ENCODE results near the gene SEMA5A.

The SEMA5A gene

DNA sequence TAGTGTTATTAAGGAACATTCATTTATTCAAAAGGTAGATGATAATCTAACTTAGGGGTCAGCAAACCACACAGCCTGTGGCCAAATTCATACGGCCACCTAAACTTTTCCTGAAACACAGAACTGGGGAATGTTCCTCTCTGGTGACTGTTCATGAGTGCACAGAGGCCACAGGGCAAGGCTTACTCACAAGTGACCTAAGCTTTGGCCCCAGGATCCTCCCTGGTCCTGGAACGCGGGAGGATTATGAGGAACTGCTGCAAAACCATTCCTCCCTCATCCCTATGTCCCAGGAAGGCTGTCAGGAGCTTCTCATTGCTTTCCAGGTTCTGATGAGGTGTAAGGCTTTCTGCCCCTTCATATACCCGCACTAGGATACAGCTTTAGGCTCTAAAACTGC is 397.6 kb downstream of the SEMA5A start:
- Histone ChIP-seq H3K9ac (ENCODE audit: low read length) (no peak overlapping the region), H3K27me3 (ENCODE audit: control insufficient read depth, insufficient read depth, low read length) (no peaks in the 10 kb centered on the region), H3K4me1 (ENCODE audit: control insufficient read depth, insufficient read depth, low read length) (peaks cover 6% of the 10 kb centered on the region), H3K4me3 (ENCODE audit: low read length) (no peak overlapping the region), H3K27ac (ENCODE audit: low read depth, low read length) (no peak overlapping the region), H3K36me3 (ENCODE audit: control insufficient read depth, insufficient read depth, low read length) (no peaks in the 10 kb centered on the region)

DNA sequence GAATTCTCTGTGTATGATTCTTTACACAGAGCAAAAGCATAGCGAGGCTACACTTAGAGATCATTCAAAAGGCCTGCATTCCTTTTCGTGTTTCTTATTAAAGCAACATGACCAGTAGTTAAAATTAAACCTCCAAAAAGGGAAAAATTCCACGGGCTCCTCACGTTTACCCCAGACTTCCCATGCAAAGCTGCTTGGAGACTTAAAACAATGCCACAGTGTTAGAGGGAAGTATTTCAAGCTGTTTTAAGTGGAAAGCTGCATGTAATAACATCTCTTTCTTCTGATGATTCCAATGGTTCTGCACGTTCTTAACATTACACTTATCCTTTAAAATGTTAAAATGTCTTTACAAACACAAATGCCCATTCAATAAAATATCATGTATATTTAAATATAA is 405.2 kb downstream of the SEMA5A start:
- Histone ChIP-seq H3K27me3 (ENCODE audit: control insufficient read depth, insufficient read depth, low read length) (no peaks in the 10 kb centered on the region), H3K27ac (ENCODE audit: low read depth, low read length) (no peak overlapping the region), H3K4me1 (ENCODE audit: control insufficient read depth, insufficient read depth, low read length) (no peaks in the 10 kb centered on the region), H3K9ac (ENCODE audit: low read length) (no peak overlapping the region), H3K4me3 (ENCODE audit: low read length) (no peak overlapping the region), H3K36me3 (ENCODE audit: control insufficient read depth, insufficient read depth, low read length) (no peaks in the 10 kb centered on the region)

DNA sequence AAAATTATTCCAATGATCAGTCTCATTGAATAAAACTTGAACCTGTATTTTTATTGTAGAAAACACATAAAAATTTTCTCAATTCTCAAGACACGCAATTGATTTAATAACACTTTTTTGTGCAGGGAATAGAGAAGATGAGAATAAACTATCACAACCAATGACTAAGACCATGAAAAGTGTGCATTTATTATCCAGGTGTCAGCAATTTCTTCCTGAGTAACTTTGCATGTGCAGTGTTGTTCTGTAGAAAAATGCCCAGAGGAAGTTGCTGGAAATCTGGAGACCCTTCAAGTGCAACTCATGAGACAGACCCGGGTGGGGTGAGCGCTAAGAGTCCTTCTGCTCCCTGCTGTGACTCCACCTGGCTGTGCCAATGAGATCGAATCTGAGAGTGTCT is 405.7 kb downstream of the SEMA5A start:
- no peak overlapping the region for H3K9ac ChIP-seq (ENCODE audit: low read length)
- no peaks in the 10 kb centered on the region for H3K27me3 ChIP-seq (ENCODE audit: control insufficient read depth, insufficient read depth, low read length)
- H3K4me1 ChIP-seq (ENCODE audit: control insufficient read depth, insufficient read depth, low read length), result no peaks in the 10 kb centered on the region
- H3K27ac ChIP-seq (ENCODE audit: low read depth, low read length), result no peak overlapping the region
- no peaks in the 10 kb centered on the region for H3K36me3 ChIP-seq (ENCODE audit: control insufficient read depth, insufficient read depth, low read length)
- no peak overlapping the region for H3K4me3 ChIP-seq (ENCODE audit: low read length)

DNA sequence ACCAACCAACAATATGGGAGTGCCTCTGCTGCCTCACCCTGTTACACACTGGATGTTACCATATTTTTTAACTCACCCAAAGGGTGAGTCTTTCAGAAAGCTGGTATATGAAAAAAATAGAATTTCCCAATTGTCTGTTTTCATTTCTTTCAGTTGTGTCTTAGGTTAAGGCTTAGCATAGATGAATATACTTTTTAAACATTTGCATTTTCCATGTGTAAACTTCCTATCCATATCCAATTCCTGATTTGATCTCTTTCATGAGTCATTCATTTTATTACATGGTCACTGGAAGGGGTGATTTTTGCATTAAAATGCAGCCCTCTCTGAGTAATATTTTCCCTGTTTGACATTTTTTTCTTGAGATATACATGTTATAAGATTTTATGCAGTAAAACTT is 406.5 kb downstream of the SEMA5A start:
- no peak overlapping the region for H3K9ac ChIP-seq (ENCODE audit: low read length)
- H3K4me3 ChIP-seq (ENCODE audit: low read length), result no peak overlapping the region
- H3K4me1 ChIP-seq (ENCODE audit: control insufficient read depth, insufficient read depth, low read length), result no peaks in the 10 kb centered on the region
- no peaks in the 10 kb centered on the region for H3K27me3 ChIP-seq (ENCODE audit: control insufficient read depth, insufficient read depth, low read length)
- no peak overlapping the region for H3K27ac ChIP-seq (ENCODE audit: low read depth, low read length)
- no peaks in the 10 kb centered on the region for H3K36me3 ChIP-seq (ENCODE audit: control insufficient read depth, insufficient read depth, low read length)

DNA sequence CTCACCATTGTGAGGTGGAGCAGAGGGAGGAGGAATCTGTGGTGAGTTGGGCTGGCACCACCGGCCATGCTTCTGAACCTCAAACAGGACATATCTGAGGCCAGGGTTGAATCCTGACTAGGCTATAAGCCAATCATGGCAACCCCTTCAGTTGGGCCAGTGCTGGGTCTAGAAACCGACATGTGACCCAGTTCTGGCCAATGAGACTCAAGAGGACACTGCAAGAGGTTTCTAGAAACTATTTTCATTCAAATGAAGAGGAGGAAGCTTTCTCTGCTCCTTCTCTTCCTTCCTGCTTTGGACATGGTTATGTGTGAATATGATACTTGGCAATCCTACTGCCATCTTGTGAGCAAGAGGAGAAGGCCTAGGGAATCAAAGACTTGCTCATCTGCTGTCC is 417.7 kb downstream of the SEMA5A start:
- Histone ChIP-seq H3K9ac (ENCODE audit: low read length) (no peak overlapping the region), H3K27me3 (ENCODE audit: control insufficient read depth, insufficient read depth, low read length) (no peaks in the 10 kb centered on the region), H3K27ac (ENCODE audit: low read depth, low read length) (no peak overlapping the region), H3K36me3 (ENCODE audit: control insufficient read depth, insufficient read depth, low read length) (no peaks in the 10 kb centered on the region), H3K4me1 (ENCODE audit: control insufficient read depth, insufficient read depth, low read length) (no peaks in the 10 kb centered on the region), H3K4me3 (ENCODE audit: low read length) (no peak overlapping the region)

DNA sequence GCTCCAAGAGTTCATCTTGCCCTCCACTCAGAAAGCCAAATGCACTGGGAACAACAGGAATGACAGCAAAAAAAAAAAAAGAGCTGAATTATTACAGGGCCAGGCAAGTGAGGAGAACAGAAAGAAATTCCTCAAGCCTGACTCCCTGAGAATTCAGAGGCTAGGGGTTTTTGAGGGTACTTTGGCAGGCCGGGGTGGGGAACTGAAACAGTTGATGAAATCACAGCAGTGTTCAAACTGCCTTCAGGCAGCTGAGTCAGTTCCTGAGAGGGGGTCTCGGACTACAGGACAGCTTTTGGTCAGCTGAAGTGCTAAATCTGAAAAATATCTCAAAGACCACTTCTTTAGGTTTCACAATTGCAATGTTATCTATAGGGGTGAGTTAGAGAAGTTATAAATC is 419.4 kb downstream of the SEMA5A start:
- H3K27ac ChIP-seq (ENCODE audit: low read depth, low read length), result no peak overlapping the region
- no peaks in the 10 kb centered on the region for H3K4me1 ChIP-seq (ENCODE audit: control insufficient read depth, insufficient read depth, low read length)
- H3K36me3 ChIP-seq (ENCODE audit: control insufficient read depth, insufficient read depth, low read length), result no peaks in the 10 kb centered on the region
- H3K9ac ChIP-seq (ENCODE audit: low read length), result no peak overlapping the region
- H3K4me3 ChIP-seq (ENCODE audit: low read length), result no peak overlapping the region
- no peaks in the 10 kb centered on the region for H3K27me3 ChIP-seq (ENCODE audit: control insufficient read depth, insufficient read depth, low read length)

DNA sequence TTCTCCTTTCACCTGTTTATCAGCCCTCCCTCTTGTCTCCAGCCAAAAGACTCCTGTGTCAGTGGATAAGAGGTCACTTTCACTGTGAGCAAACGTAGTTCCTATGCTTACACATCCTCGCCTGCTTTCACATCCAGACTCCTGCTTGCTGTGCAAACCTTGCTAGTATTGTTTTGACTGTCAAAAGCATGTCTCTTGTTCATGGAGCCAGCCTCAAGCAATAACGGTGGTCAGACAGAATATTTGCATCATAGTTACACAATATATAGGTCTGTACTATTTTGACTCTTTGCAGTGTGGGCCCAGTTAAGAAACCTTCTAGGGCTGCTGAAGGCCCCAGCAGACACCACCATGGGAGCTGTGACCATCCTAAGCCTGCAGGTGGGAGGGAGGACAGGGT is 420.0 kb downstream of the SEMA5A start:
- H3K4me3 ChIP-seq (ENCODE audit: low read length), result no peak overlapping the region
- H3K36me3 ChIP-seq (ENCODE audit: control insufficient read depth, insufficient read depth, low read length), result no peaks in the 10 kb centered on the region

DNA sequence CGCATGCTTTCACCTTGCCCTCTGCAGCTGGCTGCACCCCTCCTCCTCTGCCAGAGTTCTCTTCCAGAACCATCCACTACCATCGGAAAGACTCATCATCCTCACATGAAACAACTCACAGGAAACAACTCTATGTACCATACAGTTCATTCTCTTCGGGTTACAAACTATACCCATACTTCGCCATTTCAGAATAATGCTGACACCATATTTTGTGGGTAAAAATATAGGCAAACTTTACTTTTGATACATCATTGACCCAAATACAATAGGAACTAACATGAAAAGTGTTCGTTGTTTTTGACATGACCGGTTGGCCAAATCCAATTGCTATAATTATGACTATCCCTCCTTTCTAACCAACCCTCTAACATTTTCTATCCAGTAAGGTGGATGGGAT is 421.0 kb downstream of the SEMA5A start:
- H3K27me3 ChIP-seq (ENCODE audit: control insufficient read depth, insufficient read depth, low read length), result no peaks in the 10 kb centered on the region
- no peak overlapping the region for H3K9ac ChIP-seq (ENCODE audit: low read length)
- no peak overlapping the region for H3K27ac ChIP-seq (ENCODE audit: low read depth, low read length)
- H3K36me3 ChIP-seq (ENCODE audit: control insufficient read depth, insufficient read depth, low read length), result no peaks in the 10 kb centered on the region
- H3K4me1 ChIP-seq (ENCODE audit: control insufficient read depth, insufficient read depth, low read length), result no peaks in the 10 kb centered on the region
- H3K4me3 ChIP-seq (ENCODE audit: low read length), result no peak overlapping the region

More for the DNA sequence above, 420.0 kb downstream of the SEMA5A start:
- Histone ChIP-seq H3K4me1 (ENCODE audit: control insufficient read depth, insufficient read depth, low read length) (no peaks in the 10 kb centered on the region), H3K9ac (ENCODE audit: low read length) (no peak overlapping the region), H3K27me3 (ENCODE audit: control insufficient read depth, insufficient read depth, low read length) (no peaks in the 10 kb centered on the region), H3K27ac (ENCODE audit: low read depth, low read length) (no peak overlapping the region)

DNA sequence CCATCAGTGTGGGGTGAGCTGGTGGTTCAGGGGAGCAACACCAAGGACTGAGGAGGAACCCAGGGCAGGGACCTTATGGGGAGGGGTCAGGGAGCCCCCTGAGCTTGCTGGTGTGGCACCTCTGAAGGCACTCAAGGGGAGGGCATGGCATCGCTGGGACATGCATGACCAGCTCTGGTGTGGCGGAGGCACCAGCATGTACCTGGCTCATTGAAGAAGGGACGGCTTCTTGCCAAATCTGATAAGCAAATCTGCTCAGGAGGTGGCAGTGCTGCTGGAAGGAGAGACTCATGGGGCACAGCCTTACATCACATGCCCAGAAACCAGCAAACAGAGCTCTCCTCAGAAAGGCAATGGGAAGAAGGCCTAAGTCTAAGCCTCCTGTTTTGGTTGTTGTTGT is 421.8 kb downstream of the SEMA5A start:
- H3K4me3 ChIP-seq (ENCODE audit: low read length), result no peak overlapping the region
- H3K4me1 ChIP-seq (ENCODE audit: control insufficient read depth, insufficient read depth, low read length), result no peaks in the 10 kb centered on the region
- no peak overlapping the region for H3K27ac ChIP-seq (ENCODE audit: low read depth, low read length)
- H3K27me3 ChIP-seq (ENCODE audit: control insufficient read depth, insufficient read depth, low read length), result no peaks in the 10 kb centered on the region
- H3K36me3 ChIP-seq (ENCODE audit: control insufficient read depth, insufficient read depth, low read length), result no peaks in the 10 kb centered on the region
- no peak overlapping the region for H3K9ac ChIP-seq (ENCODE audit: low read length)

DNA sequence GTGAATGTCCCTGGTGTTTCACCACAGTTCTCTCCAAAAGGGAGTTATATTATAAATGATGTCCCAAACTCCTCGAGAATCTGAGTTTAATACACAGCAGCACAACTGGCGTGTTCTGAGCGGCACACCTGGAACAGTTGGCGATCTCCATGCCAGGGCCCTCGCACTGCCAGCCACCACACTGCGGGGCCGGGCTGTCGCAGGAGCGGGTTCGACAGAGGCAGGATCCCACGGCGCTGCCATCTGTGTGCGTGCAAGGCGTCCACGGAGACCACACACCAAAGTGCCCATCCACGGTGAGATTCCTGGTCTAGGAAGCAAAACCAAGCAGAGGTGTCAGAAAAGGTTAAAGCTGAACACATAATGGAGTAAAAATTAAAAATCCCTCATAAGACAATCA is 423.3 kb downstream of the SEMA5A start:
- H3K4me3 ChIP-seq (ENCODE audit: low read length), result no peak overlapping the region
- no peaks in the 10 kb centered on the region for H3K36me3 ChIP-seq (ENCODE audit: control insufficient read depth, insufficient read depth, low read length)
- H3K4me1 ChIP-seq (ENCODE audit: control insufficient read depth, insufficient read depth, low read length), result no peaks in the 10 kb centered on the region
- no peak overlapping the region for H3K27ac ChIP-seq (ENCODE audit: low read depth, low read length)
- H3K9ac ChIP-seq (ENCODE audit: low read length), result no peak overlapping the region
- H3K27me3 ChIP-seq (ENCODE audit: control insufficient read depth, insufficient read depth, low read length), result no peaks in the 10 kb centered on the region

DNA sequence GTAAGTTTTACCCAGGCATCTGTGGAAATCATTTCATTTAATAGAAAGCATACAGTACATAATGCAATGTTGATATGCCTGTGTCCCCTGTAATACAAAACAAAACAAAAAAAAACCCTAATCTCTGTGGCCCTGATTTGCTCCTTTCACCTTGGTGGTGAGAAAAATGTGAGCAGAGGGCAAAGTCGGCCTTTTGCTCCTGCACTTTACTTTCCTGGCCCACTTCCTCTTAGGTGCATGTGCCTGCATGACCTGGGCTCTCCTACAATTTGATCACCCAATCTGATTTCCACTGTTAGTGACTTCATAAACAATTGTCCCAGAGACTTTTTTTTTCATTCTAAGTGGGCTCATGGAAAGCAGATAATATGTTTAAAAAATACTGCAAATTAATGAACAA is 424.3 kb downstream of the SEMA5A start:
- H3K9ac ChIP-seq (ENCODE audit: low read length), result no peak overlapping the region
- no peaks in the 10 kb centered on the region for H3K4me1 ChIP-seq (ENCODE audit: control insufficient read depth, insufficient read depth, low read length)
- no peak overlapping the region for H3K27ac ChIP-seq (ENCODE audit: low read depth, low read length)
- H3K27me3 ChIP-seq (ENCODE audit: control insufficient read depth, insufficient read depth, low read length), result no peaks in the 10 kb centered on the region
- no peaks in the 10 kb centered on the region for H3K36me3 ChIP-seq (ENCODE audit: control insufficient read depth, insufficient read depth, low read length)
- no peak overlapping the region for H3K4me3 ChIP-seq (ENCODE audit: low read length)

DNA sequence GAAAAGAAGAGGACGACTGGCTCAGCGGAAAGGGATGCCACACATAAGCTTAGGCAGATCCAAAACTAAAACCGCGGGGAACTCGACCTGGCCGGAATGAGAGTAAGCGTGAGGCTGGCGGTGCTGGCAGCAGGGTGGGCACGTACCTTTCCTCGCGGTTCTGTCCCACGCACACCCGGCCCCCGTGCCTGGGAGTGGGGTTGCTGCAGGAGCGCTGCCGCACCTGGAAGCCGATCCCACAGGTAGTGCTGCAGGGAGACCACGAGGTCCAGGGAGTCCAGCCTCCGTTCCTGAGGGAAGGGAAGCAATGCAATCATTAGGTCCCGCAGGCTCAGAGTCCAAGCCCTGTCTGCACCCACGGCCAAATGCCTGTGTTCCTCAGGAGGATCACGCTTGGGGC is 427.0 kb downstream of the SEMA5A start:
- no peak overlapping the region for H3K27ac ChIP-seq (ENCODE audit: low read depth, low read length)
- H3K36me3 ChIP-seq (ENCODE audit: control insufficient read depth, insufficient read depth, low read length), result no peaks in the 10 kb centered on the region
- no peak overlapping the region for H3K9ac ChIP-seq (ENCODE audit: low read length)

DNA sequence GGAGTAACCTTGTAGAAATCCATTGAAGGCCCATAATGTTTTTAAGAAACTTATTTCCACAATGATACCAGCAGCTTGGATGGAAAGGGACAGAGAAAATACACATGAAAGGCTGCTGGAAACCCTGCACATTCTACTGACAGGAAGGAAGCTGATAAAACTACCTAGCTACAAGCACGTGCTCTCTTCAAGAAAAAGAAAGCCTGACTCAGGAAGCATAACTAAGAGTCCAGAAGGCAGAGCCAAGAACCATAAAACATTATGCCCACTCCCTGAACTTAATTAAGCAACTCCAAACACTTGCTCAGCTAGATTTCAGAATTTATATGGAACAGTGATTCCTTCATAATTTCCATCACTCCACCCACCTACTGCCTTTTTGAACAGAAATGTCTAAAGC is 430.8 kb downstream of the SEMA5A start:
- no peak overlapping the region for H3K4me3 ChIP-seq (ENCODE audit: low read length)
- H3K27ac ChIP-seq (ENCODE audit: low read depth, low read length), result no peak overlapping the region
- no peaks in the 10 kb centered on the region for H3K27me3 ChIP-seq (ENCODE audit: control insufficient read depth, insufficient read depth, low read length)
- H3K36me3 ChIP-seq (ENCODE audit: control insufficient read depth, insufficient read depth, low read length), result no peaks in the 10 kb centered on the region
- H3K9ac ChIP-seq (ENCODE audit: low read length), result no peak overlapping the region
- no peaks in the 10 kb centered on the region for H3K4me1 ChIP-seq (ENCODE audit: control insufficient read depth, insufficient read depth, low read length)

More for the DNA sequence above, 427.0 kb downstream of the SEMA5A start:
- Histone ChIP-seq H3K27me3 (ENCODE audit: control insufficient read depth, insufficient read depth, low read length) (no peaks in the 10 kb centered on the region), H3K4me1 (ENCODE audit: control insufficient read depth, insufficient read depth, low read length) (no peaks in the 10 kb centered on the region), H3K4me3 (ENCODE audit: low read length) (no peak overlapping the region)

All from rectal smooth muscle tissue (tissue), 1 donor.